Measurements from ENCODE around the gene KCTD5.

Gene KCTD5

DNA sequence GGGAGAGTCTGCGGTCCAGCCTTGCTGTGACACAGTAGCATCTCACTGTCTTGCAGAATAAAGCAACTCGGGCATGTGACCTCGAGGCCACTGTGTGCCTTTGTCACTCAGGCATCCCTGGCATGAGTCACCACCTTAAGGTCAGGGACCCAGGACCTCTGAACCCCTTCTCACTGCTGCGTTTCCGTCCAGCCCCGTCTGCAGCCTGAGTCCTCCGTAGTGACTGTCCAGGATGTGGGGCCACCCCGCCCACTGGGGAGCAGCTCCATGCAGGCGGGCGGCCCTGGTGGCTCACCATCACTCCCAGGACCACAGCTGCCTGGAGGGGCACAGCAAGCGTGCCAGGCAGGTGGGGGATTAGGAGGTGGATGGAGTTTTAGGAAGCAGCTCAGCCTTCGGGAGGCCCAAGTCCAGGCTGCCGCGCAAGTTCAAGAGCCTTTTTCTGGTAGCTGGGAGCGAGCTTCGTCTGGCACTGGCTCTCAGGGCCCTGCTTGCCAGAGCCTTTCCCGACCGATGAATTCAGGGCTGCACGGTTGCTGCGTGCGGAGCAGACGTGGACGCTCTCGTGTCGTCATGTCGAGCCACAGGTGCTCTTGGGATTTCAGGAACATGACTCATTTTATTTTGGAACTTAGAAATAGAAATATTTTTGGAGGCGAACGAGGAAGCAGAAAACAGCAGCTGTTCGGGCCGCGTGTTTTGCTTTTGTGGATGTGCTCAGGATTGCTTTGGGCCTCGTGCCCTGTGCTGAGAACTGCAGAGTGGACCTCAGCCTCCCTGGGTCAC lies 16.8 kb downstream of the KCTD5 start:
- H3K27ac ChIP-seq: no peak overlapping the region
- H3K79me2 ChIP-seq (ENCODE audit: insufficient read depth, low read depth): no peaks in the 10 kb centered on the region
- no peak overlapping the region for H3K4me2 ChIP-seq
- no peak overlapping the region for H3K4me3 ChIP-seq (IDR thresholded peaks at IDR 0.05; ENCODE audit: insufficient read depth, low read depth, low read length)
- H3K4me1 ChIP-seq (ENCODE audit: low read depth, poor library complexity, severe bottlenecking): no peaks in the 10 kb centered on the region
- H2AFZ ChIP-seq (ENCODE audit: low read depth): no peak overlapping the region
- no peak overlapping the region for H3K9ac ChIP-seq
- no peaks in the 10 kb centered on the region for H4K20me1 ChIP-seq (ENCODE audit: insufficient read depth)
- no peaks in the 10 kb centered on the region for H3K27me3 ChIP-seq (ENCODE audit: insufficient read depth, low read depth)
- TF ChIP-seq, protein P1, sequence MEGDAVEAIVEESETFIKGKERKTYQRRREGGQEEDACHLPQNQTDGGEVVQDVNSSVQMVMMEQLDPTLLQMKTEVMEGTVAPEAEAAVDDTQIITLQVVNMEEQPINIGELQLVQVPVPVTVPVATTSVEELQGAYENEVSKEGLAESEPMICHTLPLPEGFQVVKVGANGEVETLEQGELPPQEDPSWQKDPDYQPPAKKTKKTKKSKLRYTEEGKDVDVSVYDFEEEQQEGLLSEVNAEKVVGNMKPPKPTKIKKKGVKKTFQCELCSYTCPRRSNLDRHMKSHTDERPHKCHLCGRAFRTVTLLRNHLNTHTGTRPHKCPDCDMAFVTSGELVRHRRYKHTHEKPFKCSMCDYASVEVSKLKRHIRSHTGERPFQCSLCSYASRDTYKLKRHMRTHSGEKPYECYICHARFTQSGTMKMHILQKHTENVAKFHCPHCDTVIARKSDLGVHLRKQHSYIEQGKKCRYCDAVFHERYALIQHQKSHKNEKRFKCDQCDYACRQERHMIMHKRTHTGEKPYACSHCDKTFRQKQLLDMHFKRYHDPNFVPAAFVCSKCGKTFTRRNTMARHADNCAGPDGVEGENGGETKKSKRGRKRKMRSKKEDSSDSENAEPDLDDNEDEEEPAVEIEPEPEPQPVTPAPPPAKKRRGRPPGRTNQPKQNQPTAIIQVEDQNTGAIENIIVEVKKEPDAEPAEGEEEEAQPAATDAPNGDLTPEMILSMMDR (conservative IDR thresholded peaks at IDR 0.05; ENCODE audit: low read depth, low read length): no peak
- H3K36me3 ChIP-seq (ENCODE audit: insufficient read depth): no peaks in the 10 kb centered on the region

DNA sequence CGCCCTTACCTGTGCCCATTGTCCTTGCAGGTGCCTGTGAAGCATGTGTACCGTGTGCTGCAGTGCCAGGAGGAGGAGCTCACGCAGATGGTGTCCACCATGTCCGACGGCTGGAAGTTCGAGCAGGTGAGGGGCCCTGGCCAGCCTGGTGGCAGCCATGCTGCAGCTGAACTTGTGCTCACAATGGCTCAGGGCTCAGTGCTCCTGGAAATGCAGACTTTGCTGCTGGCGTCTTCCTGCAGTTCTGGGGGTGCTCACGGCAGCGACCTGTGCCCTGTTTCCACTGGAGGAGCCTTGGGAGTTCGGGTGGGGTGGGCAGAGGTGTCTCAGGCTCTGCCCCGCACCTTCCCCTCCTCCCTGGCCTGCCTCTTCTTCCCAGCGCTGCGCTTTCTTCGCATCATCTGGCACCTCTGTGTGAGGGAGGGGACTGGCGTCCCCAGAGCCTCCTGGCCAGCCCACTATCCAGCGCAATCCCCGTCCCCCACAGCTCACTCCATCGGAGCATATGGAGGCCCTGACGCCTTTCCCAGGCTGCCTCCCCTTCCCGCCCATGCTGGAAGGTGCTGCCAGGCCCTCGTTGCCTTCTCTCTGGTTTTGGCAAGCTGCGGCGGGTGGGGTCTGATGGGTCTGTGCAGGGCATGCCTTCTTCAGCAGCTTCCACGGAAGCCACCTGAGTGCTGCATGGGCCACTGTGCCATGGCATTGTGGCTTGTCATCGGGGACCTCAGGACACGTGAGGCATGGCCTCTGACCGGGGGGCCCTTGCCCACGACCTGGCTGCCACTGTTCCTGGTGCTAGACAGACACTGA lies 17.7 kb downstream of the KCTD5 start:
- no peak overlapping the region for H3K9ac ChIP-seq
- no peaks in the 10 kb centered on the region for H3K79me2 ChIP-seq (ENCODE audit: insufficient read depth, low read depth)
- no peak overlapping the region for H2AFZ ChIP-seq (ENCODE audit: low read depth)
- TF ChIP-seq, protein P1 (conservative IDR thresholded peaks at IDR 0.05; ENCODE audit: low read depth, low read length): no peak
- no peak overlapping the region for H3K4me2 ChIP-seq
- H3K4me1 ChIP-seq (ENCODE audit: low read depth, poor library complexity, severe bottlenecking): no peaks in the 10 kb centered on the region
- no peaks in the 10 kb centered on the region for H3K27me3 ChIP-seq (ENCODE audit: insufficient read depth, low read depth)
- H4K20me1 ChIP-seq (ENCODE audit: insufficient read depth): no peaks in the 10 kb centered on the region
- no peaks in the 10 kb centered on the region for H3K36me3 ChIP-seq (ENCODE audit: insufficient read depth)
- H3K4me3 ChIP-seq (IDR thresholded peaks at IDR 0.05; ENCODE audit: insufficient read depth, low read depth, low read length): no peak overlapping the region
- no peak overlapping the region for H3K27ac ChIP-seq

DNA sequence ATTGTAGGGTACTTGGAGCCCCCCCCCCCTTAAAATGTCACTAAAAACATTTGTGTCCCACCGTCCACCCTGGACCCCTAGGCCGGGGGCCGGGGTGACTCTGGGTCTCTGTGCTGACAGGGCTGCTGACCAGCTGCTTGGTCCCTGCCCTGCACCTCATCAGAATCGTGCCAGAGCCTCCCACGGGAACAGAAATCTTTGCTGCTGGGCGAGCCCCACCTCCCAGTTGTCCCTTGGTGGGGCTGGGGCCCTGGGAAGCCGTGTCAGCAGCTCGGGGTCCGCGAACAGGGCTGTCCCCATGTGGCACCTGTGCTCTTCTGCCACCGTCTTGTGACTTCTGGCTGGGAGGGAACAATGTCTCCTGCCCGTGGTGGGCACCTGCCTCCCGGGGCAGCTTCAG lies 18.5 kb downstream of the KCTD5 start:
- Histone ChIP-seq H3K27ac (no peak overlapping the region), H3K4me2 (no peak overlapping the region), H4K20me1 (ENCODE audit: insufficient read depth) (no peaks in the 10 kb centered on the region)

DNA sequence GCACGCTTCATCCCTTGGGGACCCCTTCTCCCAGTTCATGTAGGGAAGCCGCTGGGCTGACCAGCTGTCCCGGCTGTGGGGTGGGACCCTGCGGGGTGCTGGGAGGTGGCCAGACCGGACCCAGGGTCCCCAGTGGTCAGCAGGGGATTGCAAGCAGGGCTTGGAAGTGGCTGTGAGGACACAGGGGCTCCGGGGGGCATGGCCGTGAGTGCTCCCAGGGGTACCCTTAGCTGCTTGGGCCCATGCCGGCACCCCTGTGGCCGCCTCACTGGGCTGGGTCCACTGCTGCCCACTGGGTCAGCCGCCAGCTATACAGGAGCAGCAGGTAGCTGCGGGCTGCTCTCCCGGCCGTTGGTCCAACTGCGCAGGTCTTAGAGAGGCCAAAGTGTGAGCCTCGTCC lies 18.9 kb downstream of the KCTD5 start:
- no peaks in the 10 kb centered on the region for H4K20me1 ChIP-seq (ENCODE audit: insufficient read depth)

More for the DNA sequence above, 18.5 kb downstream of the KCTD5 start:
- Histone ChIP-seq H3K79me2 (ENCODE audit: insufficient read depth, low read depth) (no peaks in the 10 kb centered on the region), H2AFZ (ENCODE audit: low read depth) (no peak overlapping the region), H3K27me3 (ENCODE audit: insufficient read depth, low read depth) (no peaks in the 10 kb centered on the region), H3K36me3 (ENCODE audit: insufficient read depth) (no peaks in the 10 kb centered on the region), H3K4me1 (ENCODE audit: low read depth, poor library complexity, severe bottlenecking) (no peaks in the 10 kb centered on the region), H3K9ac (no peak overlapping the region), H3K4me3 (IDR thresholded peaks at IDR 0.05; ENCODE audit: insufficient read depth, low read depth, low read length) (no peak overlapping the region)
- TF ChIP-seq, protein P1 (conservative IDR thresholded peaks at IDR 0.05; ENCODE audit: low read depth, low read length): no peak

More for the DNA sequence above, 18.9 kb downstream of the KCTD5 start:
- Histone ChIP-seq H3K27me3 (ENCODE audit: insufficient read depth, low read depth) (no peaks in the 10 kb centered on the region), H3K4me3 (IDR thresholded peaks at IDR 0.05; ENCODE audit: insufficient read depth, low read depth, low read length) (no peak overlapping the region), H3K79me2 (ENCODE audit: insufficient read depth, low read depth) (no peaks in the 10 kb centered on the region), H3K36me3 (ENCODE audit: insufficient read depth) (no peaks in the 10 kb centered on the region), H2AFZ (ENCODE audit: low read depth) (no peak overlapping the region), H3K4me2 (no peak overlapping the region), H3K4me1 (ENCODE audit: low read depth, poor library complexity, severe bottlenecking) (no peaks in the 10 kb centered on the region), H3K9ac (no peak overlapping the region), H3K27ac (no peak overlapping the region)
- TF ChIP-seq, protein P1 (conservative IDR thresholded peaks at IDR 0.05; ENCODE audit: low read depth, low read length): no peak
